SK-N-SH treated with all-trans-retinoic acid at 6 μM for 48 hours (cell line): ENCODE data around the gene SERPINB5.

Experiments used
- ATAC-seq: fragments of 200-7000 bp; cut with Tn5 transposase; 3 replicates; pipeline ENCODE4 v1.9.1; 2020; ENCODE audit warnings: mild to moderate bottlenecking, moderate library complexity
- BACH2 ChIP-seq: fragments of 250-450 bp; sonication (Bioruptor Pico); IDR thresholded peaks from 2 replicates; pipeline ENCODE4 v1.9.0; 2021; ENCODE audit warnings: mild to moderate bottlenecking, borderline replicate concordance
- CSDC2 ChIP-seq: fragments of 250-450 bp; sonication (Bioruptor Pico); IDR thresholded peaks from 2 replicates; pipeline ENCODE4 v1.5.0; 2020; ENCODE audit warnings: mild to moderate bottlenecking, moderate library complexity
- ESRRG ChIP-seq: fragments of 250-450 bp; sonication (Bioruptor Pico); IDR thresholded peaks from 2 replicates; pipeline ENCODE4 v1.6.1; 2021; ENCODE audit warnings: mild to moderate bottlenecking
- GLIS3 ChIP-seq: fragments of 250-450 bp; sonication (Bioruptor Pico); IDR thresholded peaks from 2 replicates; pipeline ENCODE4 v1.5.0; 2020; ENCODE audit warnings: mild to moderate bottlenecking, moderate library complexity
- ISL1 ChIP-seq: fragments of 250-450 bp; sonication (Bioruptor Pico); IDR thresholded peaks from 2 replicates; pipeline ENCODE4 v2.1.2; 2022; ENCODE audit warnings: mild to moderate bottlenecking, moderate library complexity
- OSR1 ChIP-seq: fragments of 250-450 bp; sonication (Bioruptor Pico); IDR thresholded peaks from 2 replicates; pipeline ENCODE4 v1.8.0; 2022; ENCODE audit warnings: moderate library complexity, mild to moderate bottlenecking, inconsistent platforms
- RARB ChIP-seq: fragments of 250-450 bp; sonication (Bioruptor Pico); IDR thresholded peaks from 2 replicates; pipeline ENCODE4 v1.8.0; 2021; ENCODE audit warnings: mild to moderate bottlenecking, moderate library complexity
- SNAI2 ChIP-seq: fragments of 250-450 bp; sonication (Bioruptor Pico); IDR thresholded peaks from 2 replicates; pipeline ENCODE4 v1.5.0; 2020; ENCODE audit warnings: mild to moderate bottlenecking, moderate library complexity
- TCF4 ChIP-seq: fragments of 250-450 bp; sonication (Bioruptor Pico); IDR thresholded peaks from 2 replicates; pipeline ENCODE4 v1.8.0; 2021; ENCODE audit warnings: mild to moderate bottlenecking, moderate library complexity, borderline replicate concordance
- TOX ChIP-seq: fragments of 250-450 bp; sonication (Bioruptor Pico); IDR thresholded peaks from 2 replicates; pipeline ENCODE4 v1.8.0; 2021; ENCODE audit warnings: mild to moderate bottlenecking, moderate library complexity, borderline replicate concordance
- ZC3H10 ChIP-seq: fragments of 250-450 bp; sonication (Bioruptor Pico); IDR thresholded peaks from 2 replicates; pipeline ENCODE4 v1.5.1; 2021; ENCODE audit warnings: mild to moderate bottlenecking, moderate library complexity
- ZFP3 ChIP-seq: fragments of 250-450 bp; sonication (Bioruptor Pico); IDR thresholded peaks from 2 replicates; pipeline ENCODE4 v1.5.0; 2020; ENCODE audit warnings: mild to moderate bottlenecking, moderate library complexity
- ZNF565 ChIP-seq: fragments of 450-650 bp; formaldehyde crosslinking; conservative IDR thresholded peaks from 2 replicates; pipeline ENCODE4 v1.5.0; 2020; ENCODE audit warnings: low read depth, mild to moderate bottlenecking, moderate library complexity
- ZNF70 ChIP-seq: fragments of 450-650 bp; formaldehyde crosslinking; IDR thresholded peaks from 2 replicates; pipeline ENCODE4 v1.5.0; 2020; ENCODE audit warnings: mild to moderate bottlenecking, moderate library complexity
- ZNF8 ChIP-seq: fragments of 450-650 bp; formaldehyde crosslinking; IDR thresholded peaks from 2 replicates; pipeline ENCODE4 v1.5.0; 2020; ENCODE audit warnings: mild to moderate bottlenecking, moderate library complexity
- TF ChIP-seq, protein P1 (sequence below): fragments of 250-450 bp; sonication (Bioruptor Pico); IDR thresholded peaks from 2 replicates; pipeline ENCODE4 v1.5.1; 2021; ENCODE audit warnings: mild to moderate bottlenecking, moderate library complexity
- TF ChIP-seq, protein P2 (sequence below): fragments of 250-450 bp; sonication (Bioruptor Pico); IDR thresholded peaks from 2 replicates; pipeline ENCODE4 v1.8.0; 2020; ENCODE audit warnings: mild to moderate bottlenecking, moderate library complexity, borderline replicate concordance
- TF ChIP-seq, protein P3 (sequence below): fragments of 250-450 bp; sonication (Bioruptor Pico); IDR thresholded peaks from 2 replicates; pipeline ENCODE4 v1.8.0; 2021; ENCODE audit warnings: low read depth, mild to moderate bottlenecking, moderate library complexity, borderline replicate concordance
- TF ChIP-seq, protein P4 (sequence below): fragments of 250-450 bp; sonication (Bioruptor Pico); IDR thresholded peaks from 2 replicates; pipeline ENCODE4 v1.5.0; 2020; ENCODE audit warnings: mild to moderate bottlenecking, moderate library complexity

Gene SERPINB5

DNA sequence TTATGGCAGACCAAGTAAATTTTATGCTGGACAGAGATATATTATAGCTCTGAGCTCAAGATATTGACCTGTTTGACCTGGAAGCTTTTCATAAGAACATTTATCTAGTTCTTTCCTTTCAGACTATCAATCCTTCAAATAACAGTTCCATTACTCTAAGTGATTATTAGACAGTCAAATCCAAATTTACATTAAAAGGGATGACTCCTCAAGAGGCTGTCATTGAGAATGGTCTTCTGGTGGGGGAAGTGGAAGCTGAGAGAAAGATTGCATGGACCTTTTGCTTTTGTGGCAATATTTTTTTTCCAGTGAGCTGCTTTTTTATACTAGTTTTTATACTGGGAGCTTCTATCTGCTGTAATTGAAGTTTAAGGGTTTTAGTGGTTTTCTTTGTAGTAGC is 50.5 kb downstream of the SERPINB5 start:
- TF ChIP-seq TCF4 (CRISPR knock-in tag) (no peak), ZNF70 (no peak), ZNF8 (CRISPR knock-in tag) (no peak), CSDC2 (no peak), ZNF565 (no peak), RARB (no peak), OSR1 (no peak), ESRRG (CRISPR knock-in tag) (no peak), TOX (CRISPR knock-in tag) (no peak), GLIS3 (CRISPR knock-in tag) (no peak), ZC3H10 (no peak)
- TF ChIP-seq, protein P1, sequence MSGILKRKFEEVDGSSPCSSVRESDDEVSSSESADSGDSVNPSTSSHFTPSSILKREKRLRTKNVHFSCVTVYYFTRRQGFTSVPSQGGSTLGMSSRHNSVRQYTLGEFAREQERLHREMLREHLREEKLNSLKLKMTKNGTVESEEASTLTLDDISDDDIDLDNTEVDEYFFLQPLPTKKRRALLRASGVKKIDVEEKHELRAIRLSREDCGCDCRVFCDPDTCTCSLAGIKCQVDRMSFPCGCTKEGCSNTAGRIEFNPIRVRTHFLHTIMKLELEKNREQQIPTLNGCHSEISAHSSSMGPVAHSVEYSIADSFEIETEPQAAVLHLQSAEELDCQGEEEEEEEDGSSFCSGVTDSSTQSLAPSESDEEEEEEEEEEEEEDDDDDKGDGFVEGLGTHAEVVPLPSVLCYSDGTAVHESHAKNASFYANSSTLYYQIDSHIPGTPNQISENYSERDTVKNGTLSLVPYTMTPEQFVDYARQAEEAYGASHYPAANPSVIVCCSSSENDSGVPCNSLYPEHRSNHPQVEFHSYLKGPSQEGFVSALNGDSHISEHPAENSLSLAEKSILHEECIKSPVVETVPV: no peak
- TF ChIP-seq, protein P2, sequence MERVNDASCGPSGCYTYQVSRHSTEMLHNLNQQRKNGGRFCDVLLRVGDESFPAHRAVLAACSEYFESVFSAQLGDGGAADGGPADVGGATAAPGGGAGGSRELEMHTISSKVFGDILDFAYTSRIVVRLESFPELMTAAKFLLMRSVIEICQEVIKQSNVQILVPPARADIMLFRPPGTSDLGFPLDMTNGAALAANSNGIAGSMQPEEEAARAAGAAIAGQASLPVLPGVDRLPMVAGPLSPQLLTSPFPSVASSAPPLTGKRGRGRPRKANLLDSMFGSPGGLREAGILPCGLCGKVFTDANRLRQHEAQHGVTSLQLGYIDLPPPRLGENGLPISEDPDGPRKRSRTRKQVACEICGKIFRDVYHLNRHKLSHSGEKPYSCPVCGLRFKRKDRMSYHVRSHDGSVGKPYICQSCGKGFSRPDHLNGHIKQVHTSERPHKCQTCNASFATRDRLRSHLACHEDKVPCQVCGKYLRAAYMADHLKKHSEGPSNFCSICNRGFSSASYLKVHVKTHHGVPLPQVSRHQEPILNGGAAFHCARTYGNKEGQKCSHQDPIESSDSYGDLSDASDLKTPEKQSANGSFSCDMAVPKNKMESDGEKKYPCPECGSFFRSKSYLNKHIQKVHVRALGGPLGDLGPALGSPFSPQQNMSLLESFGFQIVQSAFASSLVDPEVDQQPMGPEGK (CRISPR knock-in tag): no peak
- TF ChIP-seq, protein P3, sequence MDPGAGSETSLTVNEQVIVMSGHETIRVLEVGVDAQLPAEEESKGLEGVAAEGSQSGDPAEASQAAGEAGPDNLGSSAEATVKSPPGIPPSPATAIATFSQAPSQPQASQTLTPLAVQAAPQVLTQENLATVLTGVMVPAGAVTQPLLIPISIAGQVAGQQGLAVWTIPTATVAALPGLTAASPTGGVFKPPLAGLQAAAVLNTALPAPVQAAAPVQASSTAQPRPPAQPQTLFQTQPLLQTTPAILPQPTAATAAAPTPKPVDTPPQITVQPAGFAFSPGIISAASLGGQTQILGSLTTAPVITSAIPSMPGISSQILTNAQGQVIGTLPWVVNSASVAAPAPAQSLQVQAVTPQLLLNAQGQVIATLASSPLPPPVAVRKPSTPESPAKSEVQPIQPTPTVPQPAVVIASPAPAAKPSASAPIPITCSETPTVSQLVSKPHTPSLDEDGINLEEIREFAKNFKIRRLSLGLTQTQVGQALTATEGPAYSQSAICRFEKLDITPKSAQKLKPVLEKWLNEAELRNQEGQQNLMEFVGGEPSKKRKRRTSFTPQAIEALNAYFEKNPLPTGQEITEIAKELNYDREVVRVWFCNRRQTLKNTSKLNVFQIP (CRISPR knock-in tag): no peak
- TF ChIP-seq, protein P4, sequence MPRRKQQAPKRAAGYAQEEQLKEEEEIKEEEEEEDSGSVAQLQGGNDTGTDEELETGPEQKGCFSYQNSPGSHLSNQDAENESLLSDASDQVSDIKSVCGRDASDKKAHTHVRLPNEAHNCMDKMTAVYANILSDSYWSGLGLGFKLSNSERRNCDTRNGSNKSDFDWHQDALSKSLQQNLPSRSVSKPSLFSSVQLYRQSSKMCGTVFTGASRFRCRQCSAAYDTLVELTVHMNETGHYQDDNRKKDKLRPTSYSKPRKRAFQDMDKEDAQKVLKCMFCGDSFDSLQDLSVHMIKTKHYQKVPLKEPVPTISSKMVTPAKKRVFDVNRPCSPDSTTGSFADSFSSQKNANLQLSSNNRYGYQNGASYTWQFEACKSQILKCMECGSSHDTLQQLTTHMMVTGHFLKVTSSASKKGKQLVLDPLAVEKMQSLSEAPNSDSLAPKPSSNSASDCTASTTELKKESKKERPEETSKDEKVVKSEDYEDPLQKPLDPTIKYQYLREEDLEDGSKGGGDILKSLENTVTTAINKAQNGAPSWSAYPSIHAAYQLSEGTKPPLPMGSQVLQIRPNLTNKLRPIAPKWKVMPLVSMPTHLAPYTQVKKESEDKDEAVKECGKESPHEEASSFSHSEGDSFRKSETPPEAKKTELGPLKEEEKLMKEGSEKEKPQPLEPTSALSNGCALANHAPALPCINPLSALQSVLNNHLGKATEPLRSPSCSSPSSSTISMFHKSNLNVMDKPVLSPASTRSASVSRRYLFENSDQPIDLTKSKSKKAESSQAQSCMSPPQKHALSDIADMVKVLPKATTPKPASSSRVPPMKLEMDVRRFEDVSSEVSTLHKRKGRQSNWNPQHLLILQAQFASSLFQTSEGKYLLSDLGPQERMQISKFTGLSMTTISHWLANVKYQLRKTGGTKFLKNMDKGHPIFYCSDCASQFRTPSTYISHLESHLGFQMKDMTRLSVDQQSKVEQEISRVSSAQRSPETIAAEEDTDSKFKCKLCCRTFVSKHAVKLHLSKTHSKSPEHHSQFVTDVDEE (CRISPR knock-in tag): no peak

DNA sequence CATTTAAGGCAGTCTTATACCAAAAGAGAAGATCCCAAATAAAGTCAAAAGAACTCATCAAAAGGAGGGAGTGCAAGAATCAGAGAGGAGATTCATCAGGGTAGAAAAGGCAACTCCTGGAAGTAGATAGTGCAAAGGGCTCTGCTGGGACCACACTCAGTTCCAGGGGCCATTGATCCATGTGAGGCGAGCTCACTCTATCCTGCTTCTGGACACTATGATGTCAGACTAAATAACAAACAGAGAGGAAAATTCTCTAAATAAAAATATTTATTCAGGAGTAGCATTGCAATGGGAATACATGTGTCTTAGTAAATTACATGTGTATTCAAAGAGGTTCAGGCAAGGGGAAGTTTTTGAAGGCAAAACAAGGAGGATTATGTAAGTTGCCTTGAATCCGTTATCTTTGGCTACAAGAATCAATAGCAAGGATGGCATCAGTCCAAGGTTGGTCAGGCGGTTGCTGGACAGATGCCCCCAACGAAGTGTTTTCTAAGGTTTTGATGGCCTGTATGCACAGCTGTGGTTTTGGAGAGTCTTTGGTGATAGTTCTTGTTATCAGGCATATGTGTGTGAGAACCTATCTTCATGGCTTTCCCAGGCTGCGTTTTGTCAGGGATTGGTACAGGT is 52.2 kb downstream of the SERPINB5 start:
- TF ChIP-seq RARB (no peak), SNAI2 (CRISPR knock-in tag) (no peak), GLIS3 (CRISPR knock-in tag) (no peak), BACH2 (CRISPR knock-in tag) (no peak), ZFP3 (CRISPR knock-in tag) (no peak), CSDC2 (no peak), OSR1 (no peak), ISL1 (CRISPR knock-in tag) (no peak), TOX (CRISPR knock-in tag) (no peak), ESRRG (CRISPR knock-in tag) (no peak), ZNF565 (no peak), ZNF70 (no peak)
- TF ChIP-seq, protein P4 (CRISPR knock-in tag): no peak
- TF ChIP-seq, protein P2 (CRISPR knock-in tag): no peak
- TF ChIP-seq, protein P3 (CRISPR knock-in tag): no peak
- ATAC-seq: no peak

More for the DNA sequence above, 50.5 kb downstream of the SERPINB5 start:
- ATAC-seq: no peak
